OCI-M2 (cell line): ENCODE measurements around the gene LDLRAD4.
"Not testable (repeated sequence)": the region's sequence is repeated elsewhere in the genome, so short reads cannot be mapped to it uniquely, and the experiment has no call there.

Experiments
- DNase-seq: peaks from one replicate; lab custom pipeline; 2025; ENCODE audit not compliant: unreplicated experiment; lab: John Stamatoyannopoulos, UW

The LDLRAD4 gene

DNA sequence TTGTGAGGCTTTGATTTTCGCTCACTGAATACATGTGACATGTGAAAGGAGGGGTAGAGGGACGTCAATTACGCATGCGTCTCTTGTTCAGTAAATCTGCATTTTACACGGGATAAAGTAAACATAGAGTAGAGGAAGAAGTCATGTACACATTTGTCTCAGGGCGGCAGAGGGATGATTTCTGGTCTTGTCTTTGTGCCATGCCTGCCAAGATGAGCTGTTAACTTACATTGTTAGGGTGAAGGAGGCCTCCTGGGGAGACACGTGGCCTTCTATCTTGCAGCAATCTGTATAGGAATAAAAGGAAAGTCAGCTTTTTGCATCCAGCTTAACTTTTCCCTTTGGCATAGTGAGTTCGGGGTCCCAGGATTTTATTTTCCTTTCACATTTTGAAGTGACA, 106.3 kb downstream of the LDLRAD4 start:
- DNase-seq: no peak

DNA sequence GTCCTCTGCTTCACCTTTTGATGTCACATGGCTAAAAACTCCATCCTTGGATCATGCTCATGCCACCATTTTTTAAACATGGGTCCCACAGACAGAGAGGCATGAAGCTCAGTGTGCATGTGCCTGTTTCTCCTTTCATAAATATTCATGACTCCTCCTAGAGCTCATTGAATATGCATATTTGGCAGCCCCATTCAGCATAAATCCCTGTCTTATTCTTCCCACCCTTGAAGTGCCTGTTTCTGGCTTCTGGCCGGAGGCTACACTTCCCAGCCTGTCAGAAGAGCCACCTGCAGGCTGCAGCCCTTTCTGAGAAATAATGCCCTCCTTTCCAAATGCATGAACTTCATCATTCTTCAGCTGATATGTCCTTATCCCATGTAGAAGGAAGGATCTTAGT, 109.7 kb downstream of the LDLRAD4 start:
- no peak for DNase-seq

DNA sequence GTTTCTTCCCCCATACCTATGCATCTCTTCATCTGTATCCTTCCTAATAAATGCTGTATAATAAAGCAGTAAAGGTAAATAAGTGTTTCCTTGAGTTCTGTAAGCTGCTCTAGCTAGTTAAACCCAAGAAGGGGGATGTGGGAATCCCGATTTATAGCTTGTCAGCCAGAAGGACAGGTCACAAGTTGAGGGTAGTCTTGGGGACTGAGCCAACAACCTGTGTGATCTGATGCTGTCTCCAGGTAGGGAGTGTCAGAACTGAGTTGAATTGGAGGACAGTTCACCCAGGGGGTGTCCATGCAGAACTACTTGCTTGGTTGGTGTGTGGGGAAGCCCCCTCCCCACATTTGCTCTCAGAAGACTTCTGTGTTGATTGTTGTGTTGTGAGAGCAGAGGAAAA, 112.4 kb downstream of the LDLRAD4 start:
- no peak for DNase-seq

DNA sequence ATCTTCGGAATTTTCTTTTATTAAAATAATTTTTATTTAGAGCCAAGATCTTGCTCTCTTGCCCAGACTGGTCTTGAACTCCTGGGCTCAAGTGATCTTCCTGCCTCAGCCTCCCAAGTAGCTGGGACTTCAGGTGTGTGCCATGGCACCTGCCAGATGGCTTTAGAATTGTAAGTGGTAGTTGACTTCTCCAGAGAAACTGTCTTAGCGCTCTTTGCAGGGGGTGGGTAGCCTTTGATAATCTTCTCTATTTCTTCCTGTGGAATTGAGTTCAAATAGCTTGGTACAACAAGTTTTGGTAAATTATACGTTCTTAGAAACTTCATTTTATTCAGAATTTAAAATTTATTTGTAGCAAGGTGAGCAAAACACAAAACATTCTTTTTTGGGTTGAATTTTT, 113.3 kb downstream of the LDLRAD4 start:
- no peak for DNase-seq

DNA sequence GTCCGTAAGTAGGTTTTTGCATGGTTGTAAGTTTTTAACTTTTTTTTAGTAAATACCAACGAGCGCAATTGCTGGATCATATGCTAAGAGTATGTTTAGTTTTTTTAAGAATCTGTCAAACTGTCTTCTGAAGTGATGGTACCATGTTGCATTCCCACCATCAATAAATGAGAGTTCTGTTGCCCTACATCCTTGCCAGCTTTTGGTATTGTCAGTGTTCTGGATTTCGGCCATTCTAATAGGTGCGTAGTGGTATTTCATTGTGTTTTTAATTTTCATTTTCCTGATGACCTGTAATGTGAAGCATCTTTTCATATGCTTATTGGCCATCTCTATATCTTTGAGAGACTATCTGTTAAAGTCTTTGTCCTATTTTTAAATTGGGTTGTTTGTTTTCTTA, 114.3 kb downstream of the LDLRAD4 start:
- no peak for DNase-seq

DNA sequence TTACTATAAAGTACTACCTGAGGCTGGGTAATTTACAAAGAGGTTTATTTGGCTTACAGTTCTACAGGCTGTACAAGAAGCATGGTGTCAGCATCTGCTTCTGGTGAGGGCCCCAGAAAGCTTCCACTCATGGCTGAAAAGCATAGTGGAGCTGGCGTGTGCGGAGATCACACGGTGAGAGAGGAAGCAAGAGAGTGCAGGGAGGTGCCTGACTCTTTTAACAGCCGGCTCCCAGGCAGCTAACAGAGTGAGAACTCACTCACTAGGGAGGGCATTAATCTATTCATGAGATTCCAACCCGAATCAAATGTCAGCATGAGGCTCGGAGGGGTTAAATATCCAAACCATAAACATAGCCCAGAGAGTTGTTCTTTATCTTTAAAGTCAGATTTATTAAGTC, 117.3 kb downstream of the LDLRAD4 start:
- DNase-seq: no peak

DNA sequence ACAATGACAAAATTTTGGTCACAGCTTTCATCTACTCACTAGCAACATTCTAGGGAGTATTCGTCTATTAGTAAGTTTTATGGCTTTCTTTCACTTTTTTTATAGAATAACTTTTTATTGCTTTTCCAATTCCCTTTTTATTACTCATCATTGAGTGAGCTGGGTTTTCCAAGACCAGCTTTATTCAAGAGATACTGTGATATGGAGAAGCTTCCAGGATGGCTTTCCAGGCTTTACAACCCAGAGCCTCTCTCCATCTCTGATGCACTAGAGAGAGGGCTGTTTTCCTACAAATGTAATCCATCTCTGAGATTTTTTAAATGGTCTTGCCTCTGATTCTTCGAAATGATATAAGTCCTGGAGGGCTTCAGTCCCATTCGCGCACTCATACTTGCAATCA, 118.3 kb downstream of the LDLRAD4 start:
- no peak for DNase-seq

DNA sequence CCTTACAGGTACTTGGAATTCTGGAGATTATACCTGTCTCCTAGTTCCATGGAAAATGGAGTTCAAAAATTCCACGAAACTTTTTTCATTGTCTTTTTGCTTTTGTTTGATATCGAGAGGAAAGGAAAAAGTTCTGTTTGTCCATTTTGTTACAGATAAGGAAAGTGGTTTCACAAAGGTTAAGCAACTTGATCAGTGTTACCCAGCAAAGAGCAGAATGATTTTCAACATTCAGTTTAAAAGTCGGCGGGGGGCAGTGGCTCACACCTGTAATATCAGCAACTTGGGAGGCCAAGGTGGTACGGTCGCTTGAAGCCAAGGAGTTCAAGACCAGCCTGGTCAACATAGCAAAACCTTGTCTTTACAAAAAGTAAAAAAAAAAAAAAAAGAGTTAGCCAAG, 118.8 kb downstream of the LDLRAD4 start:
- DNase-seq: no peak

DNA sequence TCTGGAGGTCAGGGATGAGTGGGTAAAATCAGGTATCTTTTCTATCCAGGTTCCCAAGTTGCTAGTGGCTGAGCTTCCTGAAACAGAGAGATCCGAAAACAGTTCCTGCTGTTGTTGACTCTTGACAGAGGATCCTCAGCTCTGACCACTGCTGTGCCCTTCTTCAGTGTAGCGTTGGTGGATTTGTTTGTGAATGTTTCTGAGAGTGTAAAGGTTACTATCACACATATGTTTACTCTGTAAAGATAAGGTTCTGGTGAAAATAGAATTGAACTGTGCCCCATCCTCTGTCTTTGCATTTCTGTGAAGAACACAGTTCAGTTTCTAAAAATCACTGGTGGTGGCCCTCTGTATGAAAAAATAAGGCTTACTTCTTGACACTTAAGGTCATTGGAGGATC, 119.8 kb downstream of the LDLRAD4 start:
- no peak for DNase-seq

DNA sequence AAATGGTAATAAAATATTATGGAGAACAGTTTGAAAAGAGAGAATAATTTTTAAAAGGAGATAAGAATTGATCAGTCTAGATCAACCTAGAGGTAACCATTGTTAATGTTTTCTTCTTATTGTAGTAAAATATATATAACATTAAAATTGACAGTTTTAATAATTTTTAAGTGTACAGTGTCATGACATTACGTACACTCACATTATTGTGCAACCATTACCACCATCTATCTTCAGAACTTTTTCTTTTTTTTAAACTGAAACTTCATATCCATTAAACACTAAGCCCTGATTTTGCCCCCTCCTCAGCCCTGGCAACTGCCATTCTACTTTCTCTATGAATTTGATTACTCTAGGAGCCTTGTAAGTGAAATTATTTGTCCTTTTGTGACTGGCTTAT, 121.1 kb downstream of the LDLRAD4 start:
- no peak for DNase-seq

DNA sequence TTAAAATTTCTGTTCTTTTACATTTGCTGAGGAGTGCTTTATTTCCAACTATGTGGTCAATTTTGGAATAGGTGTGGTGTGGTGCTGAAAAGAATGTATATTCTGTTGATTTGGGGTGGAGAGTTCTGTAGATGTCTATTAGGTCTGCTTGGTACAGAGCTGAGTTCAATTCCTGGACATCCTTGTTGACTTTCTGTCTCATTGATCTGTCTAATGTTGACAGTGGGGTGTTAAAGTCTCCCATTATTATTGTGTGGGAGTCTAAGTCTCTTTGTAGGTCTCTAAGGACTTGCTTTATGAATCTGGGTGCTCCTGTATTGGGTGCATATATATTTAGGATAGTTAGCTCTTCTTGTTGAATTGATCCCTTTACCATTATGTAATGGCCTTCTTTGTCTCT, 127.9 kb downstream of the LDLRAD4 start:
- not testable (repeated sequence) for DNase-seq

DNA sequence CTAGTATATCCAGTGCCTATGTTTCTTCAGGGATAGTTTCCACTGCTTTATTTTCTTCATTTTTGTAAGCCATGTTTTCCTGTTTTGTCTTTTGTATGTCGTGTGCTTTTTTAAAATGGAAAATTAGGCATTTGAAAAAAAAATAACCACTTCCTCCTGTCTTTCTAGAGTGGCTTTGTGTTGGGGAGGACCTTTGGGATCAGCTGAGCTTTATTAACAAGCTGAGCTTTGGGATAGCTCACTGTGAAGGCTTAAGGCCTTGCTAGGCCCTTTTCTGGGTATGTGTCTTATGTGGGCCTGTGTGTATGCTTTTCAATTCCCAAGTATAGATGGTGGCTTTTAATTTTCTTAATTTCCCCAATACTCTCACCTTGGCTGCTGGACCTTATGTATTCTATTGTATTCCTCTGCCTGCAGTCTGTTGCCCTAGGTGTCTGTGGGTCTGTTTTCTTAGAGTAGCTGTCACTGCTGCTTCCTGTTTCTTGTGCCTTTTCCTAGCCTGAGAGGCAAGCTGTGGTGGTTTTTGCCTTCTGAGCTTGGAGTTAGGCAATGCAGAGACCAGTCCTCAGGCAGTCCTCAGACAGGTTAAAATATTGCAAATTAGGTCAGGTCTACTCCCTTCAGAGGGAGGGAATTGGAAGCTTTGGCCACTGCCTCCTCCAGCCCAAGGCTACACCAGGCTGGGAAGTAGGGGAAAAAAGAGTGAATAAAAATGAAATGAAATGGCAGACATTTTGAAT, 134.7 kb downstream of the LDLRAD4 start:
- no peak for DNase-seq

DNA sequence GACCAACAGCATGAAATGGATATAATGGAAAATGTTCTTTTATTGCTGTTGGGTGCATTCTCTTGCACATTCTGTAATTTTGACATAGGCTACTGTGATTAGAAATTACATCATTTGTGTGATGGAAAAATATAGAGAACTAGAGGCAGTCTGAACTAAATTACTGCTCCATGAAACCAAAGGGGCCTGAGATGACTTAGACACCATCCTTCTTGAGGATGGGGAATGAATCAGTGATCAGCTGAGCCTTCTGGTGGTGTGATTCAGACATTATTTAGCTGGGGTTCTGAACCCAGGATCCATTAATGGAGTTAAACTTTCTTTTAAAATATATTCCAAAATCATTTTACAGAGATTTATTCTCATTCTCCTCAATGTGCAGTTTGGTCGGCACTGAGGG, 135.8 kb downstream of the LDLRAD4 start:
- DNase-seq: no peak

DNA sequence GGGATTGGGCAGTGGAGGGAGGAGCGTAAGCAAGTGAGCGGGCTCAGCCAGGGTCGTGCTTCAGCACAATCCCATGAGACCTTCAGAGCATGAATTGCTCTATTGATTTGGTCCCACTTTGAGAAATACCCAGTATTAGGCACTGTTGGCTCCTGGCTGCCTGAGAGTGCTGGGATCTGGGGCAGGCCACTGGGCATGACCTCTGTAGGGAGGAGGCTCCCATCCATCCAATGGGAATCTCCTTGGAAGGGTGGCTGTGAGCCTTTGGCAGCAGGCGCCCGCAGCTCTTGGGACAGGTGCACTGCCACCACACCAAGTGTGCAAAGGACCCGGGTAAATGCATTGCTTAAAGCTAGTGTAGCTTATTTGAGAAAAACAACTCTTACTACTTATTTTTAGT, 137.5 kb downstream of the LDLRAD4 start:
- DNase-seq: no peak

DNA sequence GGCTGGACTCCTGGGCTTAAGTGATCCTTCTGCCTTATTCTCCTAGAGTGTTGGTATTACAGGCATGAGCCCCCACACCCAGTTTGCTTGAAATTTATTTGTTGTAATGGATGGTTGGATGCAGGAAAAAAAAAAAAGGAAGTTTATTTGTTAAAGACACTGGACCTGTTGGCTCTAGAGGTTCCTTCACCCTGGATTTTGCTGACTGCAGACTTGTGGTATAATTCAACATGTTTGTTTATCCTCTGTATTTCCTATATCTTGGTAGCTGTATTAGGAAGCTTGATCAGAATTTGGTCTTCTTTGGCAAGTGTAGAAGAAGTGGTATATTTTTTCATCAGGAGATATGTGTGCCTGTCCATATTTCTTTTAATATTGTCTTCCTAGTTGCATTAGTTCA, 138.7 kb downstream of the LDLRAD4 start:
- no peak for DNase-seq

DNA sequence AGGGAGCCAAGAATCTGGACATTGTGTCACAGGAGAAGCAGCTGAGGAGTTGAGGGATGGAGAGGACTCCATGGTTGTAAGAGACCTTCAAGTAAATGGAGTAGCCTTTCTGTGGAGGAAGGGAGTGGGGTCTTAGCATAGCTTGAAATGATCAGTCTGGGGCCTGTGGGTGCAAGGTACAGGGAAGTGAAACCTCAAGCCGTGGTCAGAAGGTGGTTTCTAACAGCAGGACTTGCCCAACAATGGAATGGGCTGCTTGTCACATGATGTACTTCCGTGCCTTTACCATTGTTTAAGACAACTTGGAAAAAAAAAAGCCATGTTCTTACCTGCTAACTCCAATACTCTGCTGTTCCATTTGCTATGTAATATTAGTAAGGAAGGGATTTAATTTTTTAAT, 140.7 kb downstream of the LDLRAD4 start:
- no peak for DNase-seq

DNA sequence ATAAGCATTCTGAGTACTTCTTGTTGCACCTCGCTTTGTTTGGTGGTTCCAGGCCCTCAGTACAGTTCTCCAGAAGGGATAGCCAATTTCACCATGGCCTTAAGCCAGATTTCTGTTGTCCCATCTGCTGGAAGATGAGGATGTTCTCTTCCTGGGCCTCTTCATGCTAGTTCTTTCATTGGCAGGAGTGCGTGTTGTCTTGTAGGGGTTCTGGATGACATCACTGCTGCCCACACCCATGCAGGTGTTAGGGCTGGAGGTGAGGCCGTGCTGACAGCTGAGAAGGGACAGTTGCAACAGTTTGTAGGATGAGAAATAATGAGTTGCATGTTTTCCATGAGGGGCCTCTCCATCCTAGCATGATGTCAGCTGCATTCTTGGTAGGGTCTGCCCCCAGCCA, 142.9 kb downstream of the LDLRAD4 start:
- no peak for DNase-seq

DNA sequence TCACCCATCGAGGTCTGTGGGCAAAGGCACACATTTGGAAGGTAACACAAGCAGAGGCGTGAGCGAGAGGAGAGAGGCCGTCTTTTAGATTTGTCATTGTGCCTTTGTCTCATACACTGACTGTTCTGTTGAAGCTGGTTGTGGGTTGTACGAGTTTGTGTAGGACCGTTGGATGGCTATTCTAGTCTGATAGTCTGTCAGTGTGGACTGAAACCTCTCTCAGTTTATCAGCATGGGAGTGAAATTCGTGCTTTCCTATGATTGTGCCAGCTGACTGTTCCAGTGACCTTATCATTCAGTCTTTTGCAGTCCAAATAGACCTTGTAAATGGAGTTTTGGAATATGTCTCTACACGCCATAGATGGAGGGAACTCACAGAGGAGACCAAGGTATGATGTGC, 143.5 kb downstream of the LDLRAD4 start:
- no peak for DNase-seq

DNA sequence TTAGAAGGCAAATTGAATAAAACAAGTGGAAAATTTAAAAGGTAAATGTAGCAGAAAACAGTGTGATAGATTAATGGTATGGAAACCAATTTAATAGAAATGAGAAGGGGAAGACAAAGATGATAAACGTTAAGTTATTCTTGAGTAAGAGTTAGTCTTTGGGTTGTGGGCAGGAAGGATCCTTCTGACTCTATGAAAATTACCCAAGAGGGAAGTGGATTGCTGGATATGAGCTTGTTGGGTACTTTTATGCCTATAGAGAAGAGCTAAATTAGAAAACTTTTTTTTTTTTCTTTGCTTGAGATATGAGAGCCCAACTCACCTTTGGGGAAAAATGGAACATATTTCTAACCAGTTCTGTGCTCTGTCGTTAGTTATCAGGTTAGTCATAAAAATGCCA, 144.0 kb downstream of the LDLRAD4 start:
- no peak for DNase-seq

DNA sequence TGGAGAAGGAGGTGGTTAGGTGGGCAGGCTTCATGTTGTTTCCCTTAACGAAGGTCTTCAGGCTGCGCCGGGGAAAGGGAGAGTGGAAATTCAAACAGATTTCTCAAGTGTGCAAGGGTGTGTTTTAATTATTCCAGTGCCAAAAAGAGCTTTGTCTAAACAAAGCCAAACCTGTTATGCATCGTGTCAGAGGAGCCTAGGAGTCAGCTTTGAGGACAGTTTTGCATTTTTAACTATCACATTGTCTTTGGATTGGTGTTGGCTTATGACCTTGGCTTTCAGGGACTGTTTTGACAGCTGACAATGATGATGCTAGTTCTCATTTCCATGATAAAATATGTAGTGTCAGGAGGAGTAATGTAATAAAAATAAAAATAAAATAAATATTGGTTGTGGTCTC, 144.8 kb downstream of the LDLRAD4 start:
- no peak for DNase-seq

DNA sequence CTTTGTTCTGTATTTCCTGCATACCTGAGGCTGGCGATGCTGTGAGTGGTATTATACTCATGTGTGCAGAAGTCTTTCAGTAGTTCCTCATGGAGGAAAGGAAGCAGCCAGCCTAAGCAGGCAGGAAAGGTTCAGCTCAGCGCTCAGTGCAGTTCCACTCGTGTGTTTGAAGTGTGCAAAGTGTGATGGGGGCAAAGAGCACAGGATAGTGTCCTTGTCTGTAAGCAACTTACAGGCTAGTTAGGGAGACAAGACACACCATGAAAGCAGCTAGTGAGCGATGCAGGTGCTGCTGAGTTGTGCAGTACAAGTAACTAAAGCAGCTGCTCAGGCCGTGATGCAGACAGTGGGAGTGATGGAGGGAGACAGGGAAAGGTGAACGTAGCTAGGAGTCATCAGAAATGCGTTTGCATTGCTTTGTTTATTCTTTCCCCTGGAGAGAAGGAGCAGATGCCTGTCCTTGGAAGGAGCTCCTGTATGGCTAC, 146.2 kb downstream of the LDLRAD4 start:
- DNase-seq: no peak

DNA sequence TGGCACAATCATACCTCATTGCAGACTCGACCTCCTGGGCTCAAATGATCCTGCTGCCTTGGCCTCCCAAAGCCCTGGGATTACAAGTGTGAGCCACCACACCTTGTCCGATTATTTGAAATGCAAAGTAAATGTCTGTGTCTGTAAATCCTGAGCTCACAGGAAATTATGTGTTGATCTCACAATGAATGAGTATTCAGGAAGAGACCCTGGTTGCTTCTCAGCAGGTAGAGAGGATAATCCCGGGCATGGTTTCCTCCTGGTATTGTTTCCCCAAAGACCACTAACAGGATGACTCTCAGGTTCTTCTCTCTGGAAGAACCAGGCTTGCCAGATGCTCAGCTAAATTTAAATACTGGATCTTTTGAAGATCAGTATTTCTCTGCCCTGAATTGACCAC, 147.6 kb downstream of the LDLRAD4 start:
- DNase-seq: no peak

DNA sequence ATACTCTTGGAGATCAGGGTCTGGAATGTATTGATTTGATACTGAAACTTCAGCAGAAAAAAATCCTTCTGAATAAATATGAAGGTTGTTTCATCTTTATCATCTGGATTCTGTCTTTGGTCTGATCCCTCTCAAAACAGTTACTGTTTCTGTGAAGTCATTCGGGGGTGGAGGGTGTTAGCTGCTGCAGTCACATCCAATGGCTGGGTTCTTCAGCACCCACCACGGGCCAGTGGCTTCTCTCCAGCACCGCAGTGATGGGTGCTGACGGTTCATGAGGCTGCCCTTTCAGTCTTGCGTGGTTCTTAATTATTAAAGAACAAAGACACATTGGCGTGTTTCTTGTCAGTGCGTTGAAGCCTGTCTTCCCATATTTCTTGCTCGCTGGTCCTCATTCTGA, 148.0 kb downstream of the LDLRAD4 start:
- no peak for DNase-seq
